ENCODE results near the gene DYNLT1. TPM values are rescaled to one million over a fixed set of nuclear protein-coding genes. Genes with fewer than 3 reads are reported as not detected.

DYNLT1 gene
- total RNA-seq, 1 experiment from 2014 or later, result 50.5 TPM

- no peak overlapping the region for H3K27ac ChIP-seq (ENCODE audit: low read length)
- ChIA-PET CTCF (no interaction called here), POLR2A (ENCODE audit: unreplicated experiment) (no interaction called here)
- H2AFZ ChIP-seq (ENCODE audit: low read length), result no peak overlapping the region
- no peaks in the 10 kb centered on the region for H3K9me3 ChIP-seq (ENCODE audit: low read length)
- BruUV-seq (replicated peaks), result no TSS peak
- H3F3A ChIP-seq (ENCODE audit: low read length, unreplicated experiment), result no peaks in the 10 kb centered on the region
- no peak overlapping the region for H3K4me3 ChIP-seq (ENCODE audit: low read length)
- no peaks in the 10 kb centered on the region for H3K27me3 ChIP-seq (ENCODE audit: low read length)
- intact Hi-C loops (cut with micrococcal nuclease), result no loop called here
- H3K36me3 ChIP-seq (ENCODE audit: low read depth, low read length), result no peaks in the 10 kb centered on the region; the same call in 1 of the 2 replicates
- H3K9ac ChIP-seq (ENCODE audit: low read length), result no peak overlapping the region
- no peak overlapping the region for H3K4me2 ChIP-seq (ENCODE audit: low read length)
- H3K79me2 ChIP-seq (ENCODE audit: low read length), result no peaks in the 10 kb centered on the region
- ATAC-seq (no peak), DNase-seq (no peak)
- no peaks in the 10 kb centered on the region for H4K20me1 ChIP-seq (ENCODE audit: low read length)
- TF ChIP-seq EZH2phosphoT487 (IDR thresholded peaks at IDR 0.05; ENCODE audit: borderline replicate concordance, low read length) (no peak), EZH2 (IDR thresholded peaks at IDR 0.05; ENCODE audit: low read length, unreplicated experiment) (no peak)
- TF ChIP-seq, protein P1, sequence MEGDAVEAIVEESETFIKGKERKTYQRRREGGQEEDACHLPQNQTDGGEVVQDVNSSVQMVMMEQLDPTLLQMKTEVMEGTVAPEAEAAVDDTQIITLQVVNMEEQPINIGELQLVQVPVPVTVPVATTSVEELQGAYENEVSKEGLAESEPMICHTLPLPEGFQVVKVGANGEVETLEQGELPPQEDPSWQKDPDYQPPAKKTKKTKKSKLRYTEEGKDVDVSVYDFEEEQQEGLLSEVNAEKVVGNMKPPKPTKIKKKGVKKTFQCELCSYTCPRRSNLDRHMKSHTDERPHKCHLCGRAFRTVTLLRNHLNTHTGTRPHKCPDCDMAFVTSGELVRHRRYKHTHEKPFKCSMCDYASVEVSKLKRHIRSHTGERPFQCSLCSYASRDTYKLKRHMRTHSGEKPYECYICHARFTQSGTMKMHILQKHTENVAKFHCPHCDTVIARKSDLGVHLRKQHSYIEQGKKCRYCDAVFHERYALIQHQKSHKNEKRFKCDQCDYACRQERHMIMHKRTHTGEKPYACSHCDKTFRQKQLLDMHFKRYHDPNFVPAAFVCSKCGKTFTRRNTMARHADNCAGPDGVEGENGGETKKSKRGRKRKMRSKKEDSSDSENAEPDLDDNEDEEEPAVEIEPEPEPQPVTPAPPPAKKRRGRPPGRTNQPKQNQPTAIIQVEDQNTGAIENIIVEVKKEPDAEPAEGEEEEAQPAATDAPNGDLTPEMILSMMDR (conservative IDR thresholded peaks at IDR 0.05; ENCODE audit: low read depth, low read length), result no peak
- no peaks in the 10 kb centered on the region for H3K4me1 ChIP-seq (ENCODE audit: insufficient read depth, low read length)
- H3K9me2 ChIP-seq (replicated peaks; ENCODE audit: low read length), result no peaks in the 10 kb centered on the region
Measured at GRCh38 chr6:158622545-158623190, 21.9 kb downstream of the DYNLT1 start.

DNA sequence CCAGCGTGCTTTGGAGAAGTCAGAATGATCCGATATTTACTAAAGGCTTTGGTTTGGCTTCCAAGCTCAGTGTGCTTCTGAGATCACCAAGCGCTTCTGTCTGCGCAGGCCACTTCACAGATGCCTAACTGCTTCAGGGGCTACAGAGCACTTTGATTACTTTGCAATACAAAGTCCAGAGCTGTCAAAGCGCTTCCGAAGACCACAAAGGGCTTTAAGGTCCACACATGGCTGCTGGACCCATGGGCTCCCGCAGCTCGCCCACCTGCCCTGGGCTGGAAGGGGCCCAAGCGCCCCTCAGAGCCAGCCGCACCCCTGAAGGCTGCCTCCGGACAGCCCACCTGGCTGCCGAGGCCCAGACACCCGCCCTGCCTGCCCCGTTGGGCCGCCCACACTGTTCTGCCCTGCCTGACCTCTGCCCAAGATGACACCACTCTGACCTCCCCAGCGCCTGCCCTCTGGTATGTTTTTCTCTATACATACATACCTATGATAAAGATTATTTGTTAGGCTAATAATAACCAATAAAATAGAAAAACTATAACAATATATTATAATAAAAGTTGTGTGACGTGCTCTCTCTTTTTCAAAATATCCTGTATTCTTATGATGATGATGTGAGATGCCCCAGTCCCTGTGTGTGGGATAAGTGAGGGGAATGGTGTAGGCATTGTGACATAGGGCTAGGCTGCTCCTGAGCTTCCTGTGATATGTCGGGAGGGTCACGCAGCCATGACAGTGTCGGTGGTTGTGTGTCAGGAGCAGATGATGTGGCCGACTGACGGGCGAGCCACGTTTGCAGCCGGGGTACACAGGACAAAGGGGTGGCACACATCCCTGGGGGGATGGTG is 22.6 kb downstream of the DYNLT1 start:
- no peak for TF ChIP-seq EZH2phosphoT487 (IDR thresholded peaks at IDR 0.05; ENCODE audit: borderline replicate concordance, low read length)
- TF ChIP-seq, protein P1 (conservative IDR thresholded peaks at IDR 0.05; ENCODE audit: low read depth, low read length), result no peak
- no peak for TF ChIP-seq EZH2 (IDR thresholded peaks at IDR 0.05; ENCODE audit: low read length, unreplicated experiment)
- BruUV-seq (replicated peaks), result no TSS peak
- no peaks in the 10 kb centered on the region for H4K20me1 ChIP-seq (ENCODE audit: low read length)
- no peak overlapping the region for H3K9ac ChIP-seq (ENCODE audit: low read length)
- H3K27ac ChIP-seq (ENCODE audit: low read length), result no peak overlapping the region
- ATAC-seq, result no peak
- intact Hi-C loops (cut with micrococcal nuclease), result no loop called here
- DNase-seq, result no peak
- H3K27me3 ChIP-seq (ENCODE audit: low read length), result no peaks in the 10 kb centered on the region
- H2AFZ ChIP-seq (ENCODE audit: low read length), result no peak overlapping the region
- no peaks in the 10 kb centered on the region for H3F3A ChIP-seq (ENCODE audit: low read length, unreplicated experiment)
- H3K9me2 ChIP-seq (replicated peaks; ENCODE audit: low read length), result no peaks in the 10 kb centered on the region
- no peaks in the 10 kb centered on the region for H3K4me1 ChIP-seq (ENCODE audit: insufficient read depth, low read length)
- no peak overlapping the region for H3K4me3 ChIP-seq (ENCODE audit: low read length)
- no peaks in the 10 kb centered on the region for H3K79me2 ChIP-seq (ENCODE audit: low read length)
- no peaks in the 10 kb centered on the region; the same call in 1 of the 2 replicates for H3K36me3 ChIP-seq (ENCODE audit: low read depth, low read length)
- H3K4me2 ChIP-seq (ENCODE audit: low read length), result no peak overlapping the region
- ChIA-PET POLR2A (ENCODE audit: unreplicated experiment) (no interaction called here), CTCF (no interaction called here)
- H3K9me3 ChIP-seq (ENCODE audit: low read length), result no peaks in the 10 kb centered on the region

All from PC-3 (cell line).